ENCODE data around the gene CHD2. TPM values are rescaled to one million over a fixed set of nuclear protein-coding genes. Genes with fewer than 3 reads are reported as not detected.

Gene CHD2
- total RNA-seq, 1 experiment from 2014 or later = 63.3 TPM

- Histone ChIP-seq H4K5ac (ENCODE audit: insufficient read length, low read depth, low read length) (no peak overlapping the region), H3K27ac (ENCODE audit: insufficient read length, low read depth, low read length) (no peak overlapping the region)
- H3K36me3 Mint-ChIP-seq (ENCODE audit: insufficient read depth in 1 of 3, low read depth in 3 of 3) = peaks cover 64 to 93% (median 91%) of the 10 kb centered on the region in 3 experiments
Measured at GRCh38 chr15:92889390-92890107, 10.6 kb upstream of the CHD2 start.

More at GRCh38 chr15:92889390-92890107, 10.6 kb upstream of the CHD2 start:
- no peaks in the 10 kb centered on the region; a peak in 2 of 5 replicates for H3K9me3 Mint-ChIP-seq
- no peak overlapping the region for H3K4me3 Mint-ChIP-seq
- no peak for DNase-seq
- no peak overlapping the region for H3K18ac ChIP-seq (ENCODE audit: insufficient read length, low read depth, low read length)
- H3K79me2 ChIP-seq (ENCODE audit: insufficient read depth, low read length) = peaks cover 18% of the 10 kb centered on the region; the same call in 1 of the 2 replicates
- no peak overlapping the region for H3K56ac ChIP-seq (ENCODE audit: insufficient read length, low read depth, low read length)
- peaks cover 28 to 29% of the 10 kb centered on the region in 2 experiments for H3K4me1 Mint-ChIP-seq
- peak overlapping the region in 2 of 3 experiments; percentile 92 to 96; a peak in 3 of 7 replicates for H3K27ac Mint-ChIP-seq
- no CpG with 5 or more reads among the region's 5 CpGs for WGBS (ENCODE audit: extremely low coverage, insufficient read length, low lambda C conversion rate)
- no peaks in the 10 kb centered on the region for H3K23me2 ChIP-seq (ENCODE audit: insufficient read length, low read depth, low read length, poor library complexity, severe bottlenecking)
- H4K8ac ChIP-seq (replicated peaks; ENCODE audit: insufficient read length, low read depth, low read length) = no peak overlapping the region
- no peak overlapping the region for H3T11ph ChIP-seq (ENCODE audit: low read length)
- H3K4me1 ChIP-seq (ENCODE audit: insufficient read depth, low read length) = no peaks in the 10 kb centered on the region
- H3K4ac ChIP-seq (ENCODE audit: low read depth, low read length) = no peak overlapping the region
- H4K91ac ChIP-seq (ENCODE audit: insufficient read length, low read depth, low read length) = no peak overlapping the region
- H2BK20ac ChIP-seq (ENCODE audit: low read depth, low read length, poor library complexity, severe bottlenecking) = no peak overlapping the region
- H3K27me3 ChIP-seq (ENCODE audit: insufficient read depth, low read length) = no peaks in the 10 kb centered on the region
- no peak overlapping the region for H3K4me2 ChIP-seq (ENCODE audit: insufficient read depth, insufficient read length, low read length)
- no peak for TF ChIP-seq CTCF (conservative IDR thresholded peaks at IDR 0.05)
- H2BK5ac ChIP-seq (ENCODE audit: insufficient read length, low read length) = no peak overlapping the region
- no peaks in the 10 kb centered on the region for H3K9me3 ChIP-seq (ENCODE audit: control insufficient read depth, low read depth, low read length)
- peaks cover 2% of the 10 kb centered on the region for H3K79me1 ChIP-seq (ENCODE audit: insufficient read depth, low read depth, low read length, poor library complexity, severe bottlenecking)
- H4K20me1 ChIP-seq (ENCODE audit: control insufficient read depth, insufficient read depth, insufficient read length) = no peaks in the 10 kb centered on the region
- no peak overlapping the region for H2BK120ac ChIP-seq (ENCODE audit: low read depth, low read length, poor library complexity, severe bottlenecking)
- no peak overlapping the region for H3K14ac ChIP-seq (ENCODE audit: insufficient read depth, low read length)
- no peak overlapping the region for H3K9ac ChIP-seq (ENCODE audit: extremely low read depth, insufficient read length, low read length)
- no peak overlapping the region for H2AFZ ChIP-seq (ENCODE audit: low read length)
- H2BK15ac ChIP-seq (ENCODE audit: low read depth, low read length) = no peak overlapping the region
- no peaks in the 10 kb centered on the region for H3K27me3 Mint-ChIP-seq (ENCODE audit: low read depth)
- H2AK5ac ChIP-seq (ENCODE audit: insufficient read length, low read length) = no peak overlapping the region
- H2BK12ac ChIP-seq (ENCODE audit: insufficient read length, low read depth, low read length) = no peak overlapping the region
- no peak overlapping the region for H3K23ac ChIP-seq (ENCODE audit: insufficient read length, low read depth, low read length)

Measured in H9 (cell line).